Inferior parietal cortex (tissue), 1 donor: Measurements from ENCODE around the gene CREG2.
"Not testable (repeated sequence)": the region's sequence is repeated elsewhere in the genome, so short reads cannot be mapped to it uniquely, and the experiment has no call there.

Experiments used
- DNase-seq: peaks from one replicate; pipeline ENCODE4 v3.0.0-alpha.2; 2016; ENCODE audit errors: extremely low spot score

Gene CREG2

DNA sequence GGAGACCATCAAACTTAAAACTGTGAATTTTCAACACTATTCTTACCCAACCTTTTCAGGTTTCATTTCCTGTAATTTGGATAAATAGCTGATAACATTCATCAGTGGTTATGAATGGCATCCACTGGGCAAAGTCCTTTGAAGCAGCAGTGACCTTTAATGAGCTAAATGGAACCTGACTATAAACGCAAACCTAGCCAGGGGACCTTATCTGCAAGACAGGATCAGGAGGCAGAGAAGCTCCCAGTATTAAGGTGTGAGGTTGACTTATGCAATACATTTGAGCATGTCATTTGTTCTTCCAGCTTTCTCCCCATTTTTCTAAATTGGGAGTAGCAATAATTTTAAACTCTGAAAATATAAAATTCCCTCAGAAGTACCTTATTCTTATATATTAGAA lies 38.4 kb downstream of the CREG2 start:
- no peak for DNase-seq

DNA sequence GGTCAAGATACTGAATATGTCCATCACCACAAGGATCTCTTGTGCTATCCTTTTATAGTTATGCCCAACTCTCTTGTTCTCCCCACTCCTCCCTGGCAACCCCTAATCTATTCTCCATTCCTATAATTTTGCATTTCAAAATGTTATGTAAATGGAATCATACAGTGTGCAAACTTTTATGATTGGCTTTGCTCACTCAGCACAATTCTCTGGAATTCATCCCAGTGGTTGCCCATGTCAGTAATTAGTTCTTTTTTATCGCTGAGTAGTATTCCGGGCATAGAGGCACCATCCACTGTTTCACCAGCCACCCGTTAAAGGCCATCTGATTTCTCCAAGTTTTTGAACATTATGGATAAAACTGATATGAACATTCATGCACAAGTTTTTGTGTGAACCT lies 40.4 kb downstream of the CREG2 start:
- no peak for DNase-seq

DNA sequence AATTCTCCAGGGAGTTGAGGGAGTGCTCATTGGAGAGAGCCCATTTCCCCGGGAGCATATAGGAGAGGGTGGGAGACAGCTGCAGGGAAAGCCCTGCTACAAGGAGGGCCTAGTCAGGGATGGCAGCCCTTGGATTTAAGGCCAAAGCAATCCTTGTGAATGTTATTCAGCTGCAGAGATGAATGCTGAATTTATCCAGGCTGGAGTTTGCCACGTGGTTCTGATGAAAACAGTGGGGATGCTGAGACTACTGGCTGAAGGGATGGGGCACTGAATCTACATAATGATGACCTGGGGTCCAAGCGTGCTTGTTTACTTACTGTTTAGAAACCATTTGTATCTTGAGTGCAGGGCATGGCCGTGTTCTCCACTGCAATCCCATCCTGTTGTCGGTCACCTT lies 43.2 kb downstream of the CREG2 start:
- no peak for DNase-seq

DNA sequence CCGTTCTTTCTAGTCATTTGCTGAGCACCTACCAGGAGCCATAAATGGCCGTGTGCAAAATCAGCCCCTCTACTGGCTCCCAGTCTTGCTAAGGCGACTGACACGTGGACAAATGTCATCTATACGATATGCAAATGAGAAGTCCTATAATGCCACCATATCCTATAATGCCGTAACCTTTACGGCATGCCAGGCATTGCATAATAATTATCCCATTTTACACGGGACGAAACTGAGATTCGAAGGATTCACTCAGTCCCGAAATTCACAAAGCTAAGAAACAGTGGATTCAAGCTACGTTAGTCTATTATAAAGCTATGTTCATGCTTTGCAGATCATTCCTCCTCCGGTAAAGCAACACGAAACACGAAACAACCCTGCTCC lies 44.7 kb downstream of the CREG2 start:
- no peak for DNase-seq

DNA sequence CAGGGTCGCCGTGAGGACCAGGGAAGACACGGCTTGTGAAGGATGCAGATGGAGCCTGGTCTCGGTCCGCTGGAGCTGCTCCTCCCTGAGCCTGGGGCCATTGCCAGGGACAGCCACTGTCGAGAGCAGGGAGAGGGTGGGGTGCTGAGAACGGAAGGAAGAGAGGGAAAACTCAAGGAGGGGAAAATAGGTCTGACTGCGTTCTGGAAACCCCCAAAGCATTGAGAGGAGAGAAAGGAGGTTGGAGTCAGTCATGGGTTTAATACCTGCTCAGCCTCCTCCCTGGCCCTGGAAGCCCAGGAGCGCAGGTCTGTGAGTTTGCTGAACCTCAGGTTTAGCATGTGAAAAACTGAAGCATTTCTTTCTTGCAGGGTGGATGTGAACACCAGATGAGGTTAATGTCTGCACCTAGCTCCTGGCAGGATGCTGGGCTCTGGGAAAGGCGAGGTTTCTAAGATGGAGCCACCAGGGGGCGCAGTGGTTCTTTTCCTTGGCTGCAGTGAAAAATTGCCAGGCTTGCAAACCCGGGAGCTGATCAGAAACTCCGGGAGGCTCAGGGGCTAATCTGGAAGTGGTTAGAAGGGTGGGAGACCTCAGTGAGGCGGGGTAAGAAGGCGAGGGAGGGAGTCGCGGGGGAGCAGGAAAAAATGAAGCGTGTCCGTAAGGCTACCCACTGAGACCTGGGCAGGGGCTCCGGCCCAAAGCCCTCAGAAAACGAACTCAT lies 45.2 kb downstream of the CREG2 start:
- peak; percentile 87 for DNase-seq

DNA sequence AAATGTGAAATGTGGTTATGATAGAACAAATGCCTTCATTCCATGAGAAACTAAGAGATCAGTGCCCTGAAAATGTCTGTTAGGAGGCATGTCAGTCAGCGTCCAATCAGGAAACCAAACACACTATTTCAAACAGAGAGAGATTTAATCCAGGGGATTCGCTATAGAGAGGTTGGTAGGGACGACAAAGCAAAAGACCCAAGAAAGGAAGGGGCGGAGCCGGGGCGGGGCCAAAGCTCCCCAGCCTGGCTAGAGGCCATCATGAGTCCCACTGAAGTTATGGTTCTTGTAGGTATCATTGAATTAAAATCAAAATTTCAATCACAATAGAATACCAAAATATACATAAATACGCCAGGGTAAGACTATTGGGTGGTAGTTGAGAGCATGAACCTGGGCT lies 45.9 kb downstream of the CREG2 start:
- DNase-seq: no peak

DNA sequence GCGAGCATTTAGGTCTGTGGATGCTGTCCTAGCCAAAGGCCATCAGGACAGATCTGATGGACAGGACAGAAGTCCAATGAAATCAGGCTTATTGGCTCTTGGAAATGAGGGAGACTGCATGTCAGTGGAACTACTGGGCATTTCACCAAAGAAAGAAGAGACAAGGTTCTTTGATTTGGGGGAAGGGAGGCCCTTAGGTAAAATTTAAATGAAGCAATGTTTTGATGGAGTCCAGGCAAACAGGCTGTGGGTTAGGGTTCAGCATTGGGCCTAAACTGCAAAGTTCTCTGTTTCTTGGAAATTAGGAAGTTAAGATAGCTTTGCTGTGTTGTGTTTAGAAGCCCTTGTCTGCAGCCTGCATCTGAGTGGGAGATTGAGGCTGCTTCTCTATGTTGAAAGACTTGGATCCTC lies 47.2 kb downstream of the CREG2 start:
- DNase-seq: no peak

DNA sequence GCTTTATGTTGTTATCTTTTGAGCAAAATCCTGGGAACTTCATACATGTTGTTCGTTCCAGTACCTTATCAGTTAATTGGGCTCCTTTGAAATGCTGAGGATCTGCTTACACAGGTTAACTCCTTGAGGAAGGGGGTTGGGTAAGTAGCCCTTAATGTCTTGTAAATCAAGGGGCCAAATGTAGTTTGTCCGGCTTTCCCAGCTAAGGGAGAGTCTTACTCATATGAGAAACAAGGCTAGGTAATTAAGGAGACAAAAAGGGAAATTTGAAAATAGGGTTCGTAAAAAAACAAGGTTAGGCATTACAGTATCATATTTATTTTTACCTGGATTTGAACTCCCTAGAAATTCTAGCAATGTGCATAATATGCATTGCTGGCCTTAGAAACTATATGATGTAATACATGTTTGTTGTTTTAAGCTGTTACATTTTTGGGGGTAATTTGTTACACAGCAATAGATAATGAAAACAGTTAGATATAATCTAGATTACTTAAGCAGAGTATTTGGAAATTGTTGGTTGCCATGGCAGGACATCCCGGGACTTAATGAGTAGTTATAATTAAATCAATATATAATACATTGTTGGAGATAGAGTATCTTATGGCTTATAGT lies 47.9 kb downstream of the CREG2 start:
- no peak for DNase-seq

DNA sequence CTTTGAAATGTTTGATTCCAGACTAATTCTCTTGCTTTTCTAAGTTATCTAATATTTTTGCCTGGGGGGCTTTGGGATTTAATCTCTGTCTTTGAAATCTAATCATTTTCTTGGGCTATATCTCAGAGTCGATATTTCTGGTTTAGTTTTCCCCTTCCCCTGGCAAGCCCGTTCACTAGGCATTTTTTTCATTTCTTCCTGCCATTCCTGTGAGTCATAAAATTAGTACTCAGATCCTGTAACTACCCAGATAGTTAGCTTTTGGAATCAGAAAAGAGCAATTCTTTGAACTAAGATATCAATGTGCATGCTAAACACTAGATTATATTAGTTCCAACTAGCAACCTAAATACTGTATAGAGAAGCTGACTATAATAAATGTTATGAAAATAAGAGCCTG lies 49.4 kb downstream of the CREG2 start:
- no peak for DNase-seq

DNA sequence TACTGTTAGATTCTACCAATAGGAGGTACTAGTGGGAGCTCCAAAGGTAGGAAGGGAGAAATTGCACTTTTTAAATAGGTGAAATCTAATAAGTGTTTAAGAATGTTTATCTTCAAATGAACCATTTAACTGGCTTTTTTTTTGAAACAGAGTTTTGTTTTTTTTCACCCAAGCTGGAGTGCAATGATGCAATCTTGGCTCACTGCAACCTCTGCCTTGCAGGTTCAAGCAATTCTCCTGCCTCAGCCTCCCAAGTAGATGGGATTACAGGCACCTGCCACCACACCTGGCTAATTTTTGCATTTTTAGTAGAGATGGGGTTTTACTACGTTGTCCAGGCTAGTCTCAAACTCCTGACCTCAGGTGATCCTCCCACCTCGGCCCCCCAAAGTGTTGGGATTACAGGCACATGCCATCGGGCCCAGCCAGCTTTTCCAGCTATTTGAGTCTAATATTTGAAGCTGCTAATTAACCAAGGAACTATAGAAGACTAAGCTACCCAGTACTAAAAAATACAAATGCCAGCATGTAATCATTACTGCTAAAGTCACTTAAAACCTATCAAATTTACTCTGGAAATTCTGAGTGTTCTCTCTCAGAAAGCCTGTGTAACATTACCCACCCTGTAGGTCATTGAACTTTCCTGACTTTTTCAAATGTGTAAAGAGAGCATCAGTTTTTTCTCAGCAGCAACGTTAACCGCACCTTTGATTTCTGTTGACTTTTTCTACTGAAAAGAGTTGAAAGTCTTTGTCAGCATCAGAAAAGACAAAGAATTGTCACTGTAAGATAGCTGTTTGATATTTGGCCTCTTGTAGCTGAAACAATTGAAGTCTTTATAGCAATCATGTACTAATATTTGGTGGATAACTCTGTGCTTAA lies 54.2 kb downstream of the CREG2 start:
- no peak for DNase-seq

DNA sequence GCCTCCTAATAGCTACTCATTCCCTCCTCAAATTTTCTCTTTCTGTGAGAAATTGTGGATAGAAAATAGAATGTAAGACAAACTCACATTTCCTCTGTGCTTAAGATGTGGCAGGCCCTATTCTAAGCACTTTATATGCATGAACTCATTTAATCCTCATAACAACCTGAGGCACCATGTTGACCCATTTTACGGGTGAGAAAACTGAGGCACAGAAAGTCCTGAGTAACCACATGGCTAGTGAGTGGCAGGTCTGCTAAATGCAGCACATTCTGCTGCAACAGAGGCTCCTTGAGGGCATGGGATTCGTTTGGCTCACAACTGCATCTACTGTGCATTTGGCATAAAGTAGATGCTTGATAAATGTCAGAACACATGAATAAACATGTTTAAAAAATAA lies 56.1 kb downstream of the CREG2 start:
- DNase-seq: no peak

DNA sequence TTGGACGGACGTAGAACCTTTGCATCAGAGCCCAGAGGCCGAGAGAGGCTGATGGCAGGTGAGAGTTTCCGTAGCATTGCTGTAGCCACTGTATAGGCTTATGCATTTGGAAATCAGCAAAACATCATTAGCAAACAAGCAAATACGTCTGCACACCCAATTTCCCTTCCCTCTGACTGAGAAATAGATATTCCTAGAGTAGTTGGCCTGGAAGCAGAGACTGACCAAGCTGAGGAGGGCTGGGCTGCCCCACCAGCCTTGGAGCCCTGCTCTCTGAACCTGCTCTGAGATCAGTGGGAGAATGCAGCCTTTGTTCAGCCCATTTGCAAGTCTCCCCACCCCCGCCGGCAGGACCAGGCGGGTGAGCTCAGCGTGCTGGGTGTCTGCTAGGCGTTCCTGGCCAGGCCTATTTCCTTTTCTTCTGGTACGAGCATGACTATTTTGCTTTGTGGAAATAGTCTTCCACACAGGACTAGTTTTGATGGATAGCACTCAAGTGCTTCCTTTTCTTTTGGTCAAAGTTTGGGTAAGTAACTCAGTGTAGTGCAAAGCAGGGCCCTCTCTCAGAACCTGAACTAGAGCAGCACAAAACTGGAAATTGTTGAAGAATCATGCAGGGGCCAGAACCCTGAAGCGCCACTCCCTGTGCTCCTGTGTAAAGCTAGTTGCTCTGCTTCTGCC lies 56.9 kb downstream of the CREG2 start:
- DNase-seq: no peak

DNA sequence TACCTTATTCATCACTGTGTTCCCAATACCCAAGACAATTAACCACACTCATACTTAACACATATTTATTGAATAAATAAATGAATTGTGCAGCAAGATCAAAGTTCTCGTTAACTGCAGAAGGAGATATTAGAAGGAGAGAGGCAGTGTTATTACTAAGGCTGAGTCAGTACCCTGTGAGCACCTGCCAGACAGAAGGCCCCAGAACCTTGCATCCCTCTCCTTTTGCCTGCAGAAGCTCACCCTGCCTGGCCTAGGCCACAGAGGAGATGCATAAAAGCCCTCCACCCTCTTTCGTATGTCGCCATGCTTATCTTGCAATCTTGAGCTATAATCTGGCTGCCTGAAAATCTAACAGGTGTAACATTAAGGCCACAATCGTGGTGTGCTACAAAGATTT lies 58.3 kb downstream of the CREG2 start:
- no peak for DNase-seq

DNA sequence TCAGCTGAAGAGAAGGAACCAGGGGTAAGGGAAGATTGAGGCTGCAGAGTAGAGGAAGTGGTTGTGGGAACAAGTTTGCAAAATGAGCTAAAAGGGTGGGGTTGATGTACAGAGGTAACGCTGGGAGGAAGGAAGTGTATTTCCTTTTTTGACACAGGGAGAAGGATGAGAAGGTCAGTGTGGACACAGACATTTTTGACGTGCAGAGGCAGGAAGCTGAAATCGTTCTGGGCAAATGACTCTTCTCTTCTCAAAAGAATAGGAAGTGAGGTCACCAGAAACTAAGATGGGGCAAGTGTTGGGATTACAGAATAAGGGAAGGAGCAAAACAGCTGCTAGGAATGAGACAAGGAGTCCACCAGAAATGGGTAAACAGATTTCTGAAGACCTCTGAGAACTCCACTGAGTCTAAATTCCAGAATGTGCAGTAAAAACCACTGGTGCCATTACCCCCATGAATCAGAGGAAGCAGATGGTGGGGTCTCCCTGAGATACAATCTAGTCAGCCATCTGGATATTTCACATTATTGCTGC lies 58.8 kb downstream of the CREG2 start:
- no peak for DNase-seq

DNA sequence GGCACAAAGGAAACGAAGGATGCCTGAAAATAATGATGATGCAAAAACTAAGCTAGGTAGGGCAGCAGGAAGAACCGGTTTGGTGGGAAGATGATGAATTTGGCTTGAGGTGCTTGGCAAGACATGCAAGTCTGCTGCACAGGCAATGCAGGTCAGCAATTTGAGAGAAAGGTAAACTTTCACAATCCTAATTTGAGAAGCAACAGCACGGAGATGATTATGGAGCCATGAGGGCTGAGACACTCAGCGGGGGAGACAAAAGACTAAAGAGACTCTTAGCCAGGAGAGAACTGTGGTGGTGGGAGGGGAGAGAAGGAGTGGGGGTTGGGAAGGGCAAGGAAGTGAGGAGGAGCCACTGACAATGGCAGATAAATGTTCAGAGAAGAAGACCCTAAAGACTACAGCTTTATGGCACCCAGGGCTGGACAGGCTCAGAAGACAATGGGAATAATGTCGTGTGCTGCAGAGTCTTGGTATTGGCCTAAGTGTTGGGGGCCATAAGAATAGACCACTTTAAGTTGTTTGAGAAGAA lies 59.4 kb downstream of the CREG2 start:
- DNase-seq: no peak

DNA sequence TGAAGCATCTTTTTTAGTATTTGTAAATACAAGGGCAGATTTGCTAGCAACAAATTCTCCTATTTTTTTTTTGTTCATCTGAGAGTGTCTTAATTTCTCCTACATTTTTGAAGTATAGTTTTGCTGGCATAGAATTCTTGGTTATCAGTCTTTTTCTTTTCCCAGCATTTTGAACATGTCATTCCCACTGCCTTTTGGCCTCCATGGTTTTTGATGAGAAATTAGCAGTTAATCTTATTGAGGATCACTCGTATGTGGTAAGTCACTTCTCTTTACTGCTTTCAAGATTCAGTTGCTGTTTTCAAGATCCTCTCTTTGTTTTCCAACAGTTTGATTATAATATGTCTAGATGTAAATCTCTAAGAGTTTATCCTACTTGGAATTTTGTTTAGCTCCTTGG lies 61.9 kb downstream of the CREG2 start:
- DNase-seq: no peak

DNA sequence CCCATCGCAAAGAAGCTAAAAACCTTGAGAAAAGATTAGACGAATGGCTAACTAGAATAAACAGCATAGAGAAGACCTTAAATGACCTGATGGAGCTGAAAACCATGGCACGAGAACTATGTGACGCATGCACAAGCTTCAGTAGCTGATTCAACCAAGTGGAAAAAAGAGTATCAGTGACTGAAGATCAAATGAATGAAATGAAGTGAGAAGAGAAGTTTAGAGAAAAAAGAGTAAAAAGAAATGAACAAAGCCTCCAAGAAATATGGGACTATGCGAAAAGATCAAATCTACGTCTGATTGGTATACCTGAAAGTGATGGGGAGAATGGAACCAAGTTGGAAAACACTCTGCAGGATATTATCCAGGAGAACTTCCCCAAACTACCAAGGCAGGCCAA lies 70.7 kb downstream of the CREG2 start:
- DNase-seq: not testable (repeated sequence)

DNA sequence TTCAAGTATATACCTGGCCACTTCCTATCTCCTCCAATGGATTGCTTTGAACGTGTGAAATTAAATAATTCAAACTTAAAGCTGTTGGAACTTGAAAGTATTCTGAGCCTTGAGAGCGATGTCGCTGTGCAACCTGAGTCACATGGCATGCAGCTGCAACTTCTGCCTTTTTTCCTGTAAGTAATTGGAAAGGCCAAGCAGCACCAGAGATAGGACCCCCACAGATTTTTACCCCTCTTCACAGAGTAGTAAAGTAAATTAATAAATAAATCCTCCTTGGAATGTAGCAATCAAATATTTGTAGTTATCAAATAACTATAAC lies 75.6 kb downstream of the CREG2 start:
- no peak for DNase-seq

DNA sequence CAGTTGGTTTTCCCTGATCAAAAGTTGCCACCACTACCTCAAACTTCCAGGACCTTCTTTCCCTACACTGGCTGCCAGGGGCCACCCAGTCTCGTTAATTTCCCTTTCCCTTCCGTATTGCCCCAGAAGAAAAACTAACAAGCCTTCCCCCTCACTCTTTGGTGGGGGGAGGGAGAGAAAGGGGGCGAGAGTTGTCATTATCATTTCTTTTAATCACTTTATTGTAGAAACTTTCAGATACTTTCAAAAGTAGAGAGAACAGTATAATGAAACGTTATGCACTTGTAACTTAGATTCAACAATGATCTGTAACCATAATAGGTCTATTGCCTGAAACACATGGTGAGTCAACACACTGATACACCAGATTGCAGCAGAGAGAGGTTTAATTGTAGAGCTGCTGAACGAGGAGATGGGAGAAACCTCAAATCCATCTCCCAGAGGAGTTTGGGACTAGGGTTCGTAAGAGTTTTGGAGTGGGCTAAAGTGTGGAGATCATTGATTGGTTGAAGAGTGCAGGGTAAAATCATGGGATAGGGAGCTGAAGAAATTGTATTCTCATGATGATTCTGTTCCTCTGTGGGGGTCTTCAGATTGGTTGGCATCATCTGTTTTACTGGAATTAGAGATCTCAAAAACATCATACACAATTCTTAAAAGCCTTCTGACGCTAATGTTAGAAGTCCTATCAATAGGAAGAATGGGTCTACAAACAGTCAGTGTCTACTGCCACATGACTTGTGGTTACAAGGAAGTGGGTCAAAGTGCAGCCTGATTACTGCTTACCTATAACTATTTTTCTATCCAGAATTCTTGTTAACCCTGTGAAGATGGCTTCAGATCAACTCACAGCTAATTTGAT lies 76.2 kb downstream of the CREG2 start:
- no peak for DNase-seq

DNA sequence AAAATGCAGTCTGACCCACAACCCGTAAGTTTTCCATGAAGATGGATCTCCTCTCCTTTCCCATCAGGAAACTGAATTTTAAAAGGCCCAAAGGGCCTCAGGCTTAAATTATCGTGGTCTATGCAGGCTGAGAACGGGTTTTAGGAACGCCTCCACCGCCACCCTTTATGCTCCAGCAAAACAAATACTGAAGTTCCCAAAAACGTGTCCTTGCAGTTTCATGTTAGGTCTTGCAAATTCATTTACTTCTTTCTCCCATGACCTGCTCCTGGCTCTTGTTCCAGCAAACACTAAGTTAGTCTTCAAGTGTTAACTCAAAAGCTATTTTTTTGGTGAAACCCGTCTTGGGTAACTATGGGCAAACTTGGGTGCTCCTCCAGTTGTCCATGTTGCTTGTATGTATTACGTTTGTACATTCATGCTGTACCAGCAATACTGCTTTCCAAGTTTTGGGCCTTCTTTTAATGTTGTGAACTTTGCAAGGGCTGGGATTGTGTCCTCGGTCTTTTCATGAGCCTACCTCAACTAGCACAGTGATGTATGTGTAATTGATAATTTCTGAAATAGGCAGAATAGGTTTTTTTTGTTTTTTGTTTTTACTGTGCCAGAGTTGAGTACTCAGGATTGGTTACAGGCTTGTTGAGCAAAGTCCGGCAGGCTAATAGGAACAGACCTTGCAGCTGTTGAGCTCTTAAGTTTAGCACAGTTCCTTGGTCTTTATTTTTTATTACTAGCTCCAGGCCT lies 77.0 kb downstream of the CREG2 start:
- DNase-seq: no peak
